Effector CD8-positive, alpha-beta T cell (primary cell): ENCODE measurements around the gene C16orf46.
A peak's percentile ranks its signal among the peaks of the same experiment; 100 is the strongest.

ENCODE experiments used
- DNase-seq: peaks from one replicate; lab custom pipeline; 2025; lab: John Stamatoyannopoulos, UW

The C16orf46 gene

GRCh38 chr16:81073560-81074330, 3.3 kb downstream of the C16orf46 start:
- DNase-seq = no peak

- DNase-seq = no peak
Observed at GRCh38 chr16:81071805-81072204, 5.2 kb downstream of the C16orf46 start.

DNA sequence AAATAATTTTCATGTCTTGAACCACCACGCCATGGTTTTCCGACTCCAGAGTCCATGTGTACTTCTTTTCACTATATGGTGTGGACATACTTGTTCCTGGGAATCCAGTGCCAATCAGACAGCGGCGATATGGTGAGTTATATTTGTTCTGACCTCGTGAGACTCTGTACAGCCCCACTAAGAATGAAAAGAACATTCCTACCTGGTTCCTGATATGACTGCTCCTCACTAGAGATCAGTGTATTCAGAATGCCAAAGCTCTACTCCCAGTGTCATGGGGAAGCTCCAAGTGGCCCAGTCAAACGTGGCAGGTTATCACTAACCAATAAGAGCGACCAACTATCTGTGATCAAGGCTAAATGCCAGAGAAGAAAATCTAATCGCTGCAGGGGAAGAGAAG, 6.1 kb downstream of the C16orf46 start:
- no peak for DNase-seq

DNA sequence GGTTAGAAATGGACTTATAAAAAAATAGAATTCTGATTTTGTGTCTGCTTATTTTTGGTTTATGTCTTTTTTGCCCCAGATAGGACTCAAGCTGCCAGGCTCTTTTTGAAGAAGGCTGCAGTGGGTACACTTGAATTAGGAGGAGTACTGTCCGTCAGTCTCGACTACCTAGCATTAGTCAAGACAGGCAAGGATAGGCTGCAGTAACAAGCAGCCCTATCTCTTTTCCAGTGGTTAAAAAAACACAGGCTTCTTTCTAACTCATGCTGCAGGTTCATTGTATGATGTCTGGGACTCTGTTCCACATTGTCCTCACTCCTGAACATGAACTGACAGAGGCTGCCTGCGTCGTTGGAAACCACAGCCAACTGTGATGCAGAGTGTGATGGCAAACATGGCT, 8.0 kb downstream of the C16orf46 start:
- no peak for DNase-seq

DNA sequence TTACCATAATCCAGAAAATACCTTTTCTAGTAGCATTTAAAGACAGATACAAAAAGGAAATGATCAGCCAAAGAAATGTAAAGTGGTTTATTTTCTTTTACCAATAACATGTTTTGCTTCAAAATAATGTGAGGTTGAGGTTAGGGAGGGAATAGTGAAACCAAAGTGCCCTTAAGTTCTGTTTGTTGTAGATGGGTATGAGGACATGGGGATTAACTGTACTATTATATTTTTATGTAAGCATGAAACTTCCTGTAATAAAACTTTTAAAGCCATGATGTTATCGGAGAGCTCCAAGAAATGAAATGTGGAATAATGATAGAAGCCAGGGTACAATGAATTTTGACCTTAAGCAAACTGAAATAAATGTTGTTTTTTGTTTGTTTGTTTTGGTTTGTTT, 9.9 kb downstream of the C16orf46 start:
- DNase-seq = no peak

GRCh38 chr16:81066681-81067080, 10.4 kb downstream of the C16orf46 start:
- no peak for DNase-seq

DNA sequence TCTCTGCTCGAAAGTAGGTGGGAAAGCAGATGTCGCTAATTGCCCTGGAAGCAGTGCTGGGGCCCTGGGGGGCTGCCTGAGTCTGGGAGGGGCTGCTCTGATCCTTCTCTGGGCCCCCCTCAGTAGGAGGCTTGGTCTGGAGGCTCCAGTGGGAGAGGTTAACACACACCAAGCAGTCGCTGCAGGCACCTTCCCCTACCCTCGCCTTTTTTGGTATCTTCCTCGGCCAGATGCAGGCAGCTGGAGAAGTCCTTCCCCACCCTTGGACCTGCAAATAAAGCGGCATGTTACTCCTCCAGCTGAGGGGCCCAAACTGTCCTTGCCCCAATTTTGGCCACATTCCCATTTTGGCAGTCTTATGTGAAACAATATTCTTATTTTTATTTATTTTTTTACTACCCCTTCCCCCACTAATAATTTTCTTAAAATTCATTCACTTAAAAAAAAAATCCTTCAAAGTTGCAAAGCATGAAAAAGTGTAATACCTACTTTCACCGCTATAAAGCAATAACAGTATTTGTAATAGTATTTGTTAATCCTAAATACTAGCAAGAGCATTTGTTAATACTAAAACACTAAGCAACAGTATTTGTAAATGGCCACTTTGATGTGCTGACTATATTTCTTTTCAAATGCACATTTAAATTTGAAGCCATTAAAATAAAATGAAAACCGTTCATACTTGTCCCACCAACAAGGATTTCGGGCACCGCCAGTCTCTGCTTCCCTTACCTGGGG, 15.0 kb downstream of the C16orf46 start:
- no peak for DNase-seq

DNA sequence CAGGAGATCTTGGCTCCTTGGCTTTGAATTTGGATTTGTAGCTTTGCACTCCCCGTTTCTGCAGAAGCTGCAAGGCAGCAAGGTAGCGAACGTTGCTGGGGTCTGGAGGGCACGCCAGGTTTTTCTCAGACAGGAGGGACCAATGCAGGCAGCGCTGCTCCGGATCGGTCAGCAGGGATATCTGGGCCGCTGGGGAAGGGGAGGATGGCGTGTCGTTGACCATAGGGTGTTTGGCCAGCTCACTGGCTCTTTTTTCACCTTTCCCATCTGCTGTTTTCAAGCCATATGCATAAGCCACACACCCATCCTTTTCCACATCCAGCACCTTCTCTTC, 15.8 kb downstream of the C16orf46 start:
- DNase-seq = no peak

- DNase-seq = no peak
Observed at GRCh38 chr16:81060576-81061306, 16.3 kb downstream of the C16orf46 start.

DNA sequence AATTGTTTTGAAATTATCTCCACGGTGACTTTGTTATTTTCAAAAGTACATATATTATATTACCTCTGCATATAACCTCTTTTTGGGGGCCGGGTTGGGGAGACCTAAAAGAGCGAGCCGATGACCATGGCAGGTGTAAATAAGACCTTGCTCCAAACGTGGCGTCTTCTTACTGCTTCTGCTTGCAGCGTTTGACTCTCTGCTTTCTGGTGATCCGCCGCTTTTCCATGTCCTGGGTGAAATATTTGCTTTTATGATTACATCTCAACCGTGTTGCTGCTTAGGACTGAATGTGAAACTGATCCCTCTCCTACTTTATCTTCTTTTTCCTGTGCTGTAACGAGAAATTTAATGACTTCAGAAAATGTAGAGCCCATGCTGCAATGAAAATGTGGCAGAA, 23.3 kb downstream of the C16orf46 start:
- DNase-seq = no peak

GRCh38 chr16:81042821-81043220, 34.2 kb downstream of the C16orf46 start:
- no peak for DNase-seq

DNA sequence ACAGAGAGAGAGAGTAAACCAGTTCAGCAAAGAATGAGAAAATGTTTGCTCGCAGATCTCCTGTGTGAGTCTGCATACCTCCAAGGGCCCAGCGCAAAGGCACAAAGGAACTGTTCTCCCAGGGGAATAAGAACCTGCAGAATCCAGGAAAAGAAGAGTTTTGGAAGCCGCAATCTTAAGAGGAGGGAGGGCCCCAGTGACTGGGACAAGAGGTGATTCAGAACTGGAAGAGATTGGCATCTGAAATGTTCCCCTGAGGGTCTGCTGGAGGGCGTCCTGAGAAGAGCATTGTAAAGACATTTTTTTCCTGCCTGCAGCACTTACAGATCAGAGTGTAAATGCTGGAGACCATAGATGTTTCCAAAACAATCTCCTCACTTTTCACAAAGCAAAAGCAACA, 35.3 kb downstream of the C16orf46 start:
- no peak for DNase-seq

DNA sequence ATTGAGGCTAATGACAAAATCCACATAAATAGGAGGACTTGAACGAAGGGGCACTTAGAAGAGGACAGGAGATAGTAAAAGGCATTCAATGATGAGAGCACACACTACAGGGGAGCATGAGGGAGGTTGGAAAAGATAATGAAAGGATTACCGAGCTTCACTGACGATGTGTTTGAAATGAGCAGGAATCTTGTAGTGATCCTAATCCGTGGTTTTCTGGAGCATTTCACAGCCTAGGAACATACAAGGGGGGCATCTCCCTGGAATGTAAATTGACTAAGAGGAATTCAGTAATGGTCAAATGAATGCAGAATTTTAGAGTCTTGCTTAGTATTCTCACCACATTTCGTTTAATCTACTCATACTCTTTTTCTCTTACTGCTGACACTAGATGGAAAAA, 36.2 kb downstream of the C16orf46 start:
- no peak for DNase-seq

DNA sequence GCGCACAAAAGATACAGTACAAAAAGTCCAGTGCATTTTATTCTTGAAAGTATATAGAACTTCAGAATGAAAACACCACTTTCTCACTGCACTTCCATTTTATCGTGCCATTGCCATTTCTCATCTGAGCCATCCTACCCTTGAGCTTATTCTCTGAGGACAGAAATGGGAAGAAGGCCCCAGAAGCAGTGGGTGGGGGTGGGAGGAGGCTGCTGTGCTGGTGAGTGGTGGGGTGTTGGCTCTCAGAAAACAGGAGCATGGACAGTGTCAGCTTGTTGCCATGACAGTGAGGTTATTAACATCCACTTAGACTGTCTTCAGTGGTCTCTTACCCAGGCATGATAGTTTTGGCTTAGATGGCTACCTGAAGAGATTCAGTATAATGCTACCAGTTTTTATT, 36.9 kb downstream of the C16orf46 start:
- no peak for DNase-seq

DNA sequence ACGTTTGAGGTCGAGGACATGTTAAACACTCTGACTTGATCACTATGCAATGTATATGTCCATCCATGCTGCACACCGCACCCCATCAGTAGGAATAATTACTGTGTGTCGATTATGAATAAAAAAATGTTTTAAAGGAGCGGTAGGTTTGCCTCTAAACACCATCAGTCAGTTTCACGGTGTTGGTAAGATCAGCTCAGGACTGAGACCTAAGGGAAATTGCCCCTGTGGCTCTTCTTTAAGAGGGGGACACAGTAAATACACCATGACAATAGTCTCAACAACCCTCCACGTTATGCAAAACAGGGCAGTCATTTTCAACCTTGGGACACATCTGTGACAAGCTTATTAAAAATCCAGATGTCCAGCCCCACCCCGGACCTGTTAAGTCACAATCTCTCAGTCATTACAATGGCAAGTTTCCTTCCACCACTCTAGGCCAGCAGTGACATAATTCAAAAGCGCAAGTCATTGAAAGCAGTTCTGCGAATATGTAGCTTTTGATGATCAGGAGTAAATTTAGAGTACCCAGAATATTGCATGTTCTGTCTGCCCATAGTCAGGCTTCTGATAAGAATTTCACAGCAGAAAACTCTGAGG, 40.2 kb downstream of the C16orf46 start:
- no peak for DNase-seq

DNA sequence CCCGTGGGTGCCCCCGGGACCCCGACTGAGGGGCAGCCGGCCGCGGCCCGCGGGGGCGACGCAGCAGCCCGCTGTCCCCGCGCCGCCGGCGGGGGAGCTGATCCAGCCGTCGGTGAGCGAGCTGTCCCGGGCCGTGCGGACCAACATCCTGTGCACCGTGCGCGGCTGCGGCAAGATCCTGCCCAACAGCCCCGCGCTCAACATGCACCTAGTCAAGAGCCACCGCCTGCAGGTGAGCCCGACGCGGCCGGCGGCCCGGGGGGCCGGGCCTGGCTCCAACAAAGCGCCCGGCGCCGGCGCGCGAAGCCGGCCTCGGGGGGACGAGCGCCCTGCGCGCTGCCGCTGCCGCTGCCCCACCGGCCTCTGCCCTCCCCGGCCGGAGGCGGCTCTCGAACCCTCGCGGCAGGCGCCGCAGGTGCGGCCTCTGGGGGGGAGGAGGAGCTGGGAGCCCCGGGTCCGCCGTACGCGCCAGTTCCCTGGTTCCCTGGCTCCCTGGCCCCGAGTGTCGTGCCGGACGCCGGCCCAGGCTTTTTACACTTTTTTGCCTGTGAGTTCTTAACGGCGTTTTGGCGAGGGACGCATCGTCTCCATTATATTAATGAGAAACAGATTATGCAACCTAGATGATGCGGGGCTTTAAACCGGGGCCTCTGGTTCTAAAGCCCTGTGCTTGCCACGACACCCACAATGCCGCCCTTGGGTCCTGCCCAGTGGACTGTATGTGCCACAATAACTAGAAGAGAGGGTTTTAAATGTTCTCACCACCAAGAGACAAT, 40.9 kb downstream of the C16orf46 start:
- peak; percentile 34 for DNase-seq

DNA sequence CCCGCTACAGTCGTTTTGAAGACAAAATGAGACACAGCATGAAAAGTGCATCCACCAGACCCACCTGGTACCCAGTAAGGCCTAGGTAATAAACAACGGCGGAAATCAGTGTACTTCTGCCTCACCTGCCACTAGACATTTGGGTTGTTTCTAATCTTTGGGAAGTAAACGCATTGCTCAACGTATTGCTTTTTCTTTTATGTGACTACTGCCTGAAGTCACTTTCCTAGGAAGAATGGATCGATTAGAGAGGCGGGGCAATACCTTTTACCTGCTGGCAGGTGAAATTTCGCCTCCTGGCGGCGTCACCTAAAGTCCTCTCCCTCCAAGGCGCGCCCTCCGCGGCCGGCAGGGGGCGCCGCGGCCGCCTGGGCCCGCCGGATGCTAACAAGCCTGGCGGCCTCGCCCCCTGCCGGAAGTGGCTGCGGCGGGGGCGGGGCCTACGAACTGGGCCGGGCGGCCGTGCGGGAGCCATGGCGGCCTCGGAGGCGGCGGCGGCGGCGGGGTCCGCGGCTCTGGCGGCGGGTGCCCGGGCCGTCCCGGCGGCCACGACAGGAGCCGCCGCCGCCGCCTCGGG, 41.6 kb downstream of the C16orf46 start, which contains the start of gene ATMIN:
Gene ATMIN, plus strand, starts transcription at position 445 of the 577 bp plus-strand sequence. Its CDS starts 29 bp downstream, at position 474.
- DNase-seq = peak; percentile 85

- no peak for DNase-seq
Observed at GRCh38 chr16:81029930-81030604, 47.0 kb downstream of the C16orf46 start.

GRCh38 chr16:81026429-81026828, 50.6 kb downstream of the C16orf46 start:
- no peak for DNase-seq

GRCh38 chr16:81018496-81018895, 58.5 kb downstream of the C16orf46 start:
- no peak for DNase-seq

GRCh38 chr16:81014672-81015071, 62.4 kb downstream of the C16orf46 start:
- no peak for DNase-seq
